Stimulated activated naive CD8-positive, alpha-beta T cell treated with anti-CD3 and anti-CD28 coated beads, Interleukin-15, amount 100 ng/mL, for 72 hours (primary cell): ENCODE data around the gene SCAANT1.

Experiments used
- ATAC-seq: fragments of 150-1000 bp; cut with Tn5 transposase; 2 replicates; pipeline ENCODE4 v1.10.0; 2021; ENCODE audit warnings: mild to moderate bottlenecking, moderate library complexity
- DNase-seq, 2 donors: peaks; one replicate each; pipeline ENCODE4 v3.0.0; 2021 to 2022
- H3K27ac Mint-ChIP-seq, 2 donors: one replicate each; pipeline ENCODE4 v1.8.0; 2022; ENCODE audit warnings: mild to moderate bottlenecking in 2 of 2, mixed read lengths in 2 of 2, moderate library complexity in 2 of 2
- H3K27me3 Mint-ChIP-seq: one replicate; pipeline ENCODE4 v1.8.0; 2022; ENCODE audit warnings: mixed read lengths
- H3K4me1 Mint-ChIP-seq: one replicate; pipeline ENCODE4 v1.8.0; 2022; ENCODE audit warnings: mild to moderate bottlenecking, mixed read lengths
- H3K4me3 Mint-ChIP-seq, 2 donors: one replicate each; pipeline ENCODE4 v1.8.0; 2022; ENCODE audit warnings: mild to moderate bottlenecking in 2 of 2, mixed read lengths in 2 of 2, moderate library complexity in 1 of 2
- H3K9me3 Mint-ChIP-seq, 2 donors: one replicate each; pipeline ENCODE4 v1.8.0; 2022; ENCODE audit warnings: mixed read lengths in 2 of 2

SCAANT1 gene

GRCh38 chr3:63918321-63918720 lies 6.1 kb upstream of the SCAANT1 start:
- Mint-ChIP-seq H3K4me3 (no peak overlapping the region), H3K9me3 (no peaks in the 10 kb centered on the region), H3K4me1 (peaks cover 41% of the 10 kb centered on the region), H3K27ac (no peak overlapping the region), H3K27me3 (no peaks in the 10 kb centered on the region)
- DNase-seq (no peak), ATAC-seq (no peak)

- H3K9me3 Mint-ChIP-seq: no peaks in the 10 kb centered on the region
- peak overlapping the region; percentile 50 to 57 for H3K27ac Mint-ChIP-seq
- no peak overlapping the region for H3K4me3 Mint-ChIP-seq
- DNase-seq (no peak), ATAC-seq (no peak)
- no peaks in the 10 kb centered on the region for H3K27me3 Mint-ChIP-seq
- peaks cover 45% of the 10 kb centered on the region for H3K4me1 Mint-ChIP-seq
These were observed 2.1 kb upstream of the SCAANT1 start for GRCh38 chr3:63914312-63914711.

- DNase-seq: peak in 1 of 2 donors; percentile 49
- Mint-ChIP-seq H3K9me3 (no peaks in the 10 kb centered on the region), H3K4me3 (peak overlapping the region; percentile 86 to 87), H3K27me3 (no peaks in the 10 kb centered on the region), H3K4me1 (peaks cover 36% of the 10 kb centered on the region), H3K27ac (peak overlapping the region; percentile 92 to 99)
- ATAC-seq: peak; percentile 66
These were observed 795 bp upstream of the SCAANT1 start for GRCh38 chr3:63912768-63913588.

- no peak for DNase-seq
- no peaks in the 10 kb centered on the region for H3K27me3 Mint-ChIP-seq
- peaks cover 28% of the 10 kb centered on the region for H3K4me1 Mint-ChIP-seq
- peak; percentile 41 for ATAC-seq
- peak overlapping the region; percentile 93 for H3K27ac Mint-ChIP-seq
- H3K4me3 Mint-ChIP-seq: peak overlapping the region; percentile 83 to 85
- no peaks in the 10 kb centered on the region for H3K9me3 Mint-ChIP-seq
These were observed 692 bp downstream of the SCAANT1 start for GRCh38 chr3:63911509-63911872.

- Mint-ChIP-seq H3K27ac (no peak overlapping the region), H3K4me1 (peaks cover 22% of the 10 kb centered on the region), H3K4me3 (peak overlapping the region; percentile 83 to 85), H3K27me3 (no peaks in the 10 kb centered on the region), H3K9me3 (no peaks in the 10 kb centered on the region)
- DNase-seq (no peak), ATAC-seq (no peak)
These were observed 1.3 kb downstream of the SCAANT1 start for GRCh38 chr3:63910891-63911290.

GRCh38 chr3:63910001-63910400 lies 2.2 kb downstream of the SCAANT1 start:
- H3K27ac Mint-ChIP-seq: no peak overlapping the region
- DNase-seq: no peak

GRCh38 chr3:63909431-63909830 lies 2.8 kb downstream of the SCAANT1 start:
- no peak overlapping the region for H3K4me3 Mint-ChIP-seq
- no peaks in the 10 kb centered on the region for H3K27me3 Mint-ChIP-seq
- no peaks in the 10 kb centered on the region for H3K9me3 Mint-ChIP-seq
- H3K27ac Mint-ChIP-seq: no peak overlapping the region
- DNase-seq (no peak), ATAC-seq (no peak)
- H3K4me1 Mint-ChIP-seq: peaks cover 19% of the 10 kb centered on the region

More at GRCh38 chr3:63910001-63910400, 2.2 kb downstream of the SCAANT1 start:
- Mint-ChIP-seq H3K4me3 (no peak overlapping the region), H3K9me3 (no peaks in the 10 kb centered on the region), H3K27me3 (no peaks in the 10 kb centered on the region), H3K4me1 (peaks cover 22% of the 10 kb centered on the region)
- no peak for ATAC-seq

GRCh38 chr3:63908776-63909175 lies 3.4 kb downstream of the SCAANT1 start:
- H3K27ac Mint-ChIP-seq: no peak overlapping the region
- H3K27me3 Mint-ChIP-seq: no peaks in the 10 kb centered on the region
- peaks cover 12% of the 10 kb centered on the region for H3K4me1 Mint-ChIP-seq
- no peaks in the 10 kb centered on the region for H3K9me3 Mint-ChIP-seq
- ATAC-seq (no peak), DNase-seq (no peak)
- no peak overlapping the region for H3K4me3 Mint-ChIP-seq

- no peak overlapping the region for H3K27ac Mint-ChIP-seq
- H3K27me3 Mint-ChIP-seq: no peaks in the 10 kb centered on the region
- H3K4me3 Mint-ChIP-seq: no peak overlapping the region
- no peaks in the 10 kb centered on the region for H3K9me3 Mint-ChIP-seq
- no peak for DNase-seq
- peaks cover 12% of the 10 kb centered on the region for H3K4me1 Mint-ChIP-seq
- no peak for ATAC-seq
These were observed 4.0 kb downstream of the SCAANT1 start for GRCh38 chr3:63908081-63908736.

GRCh38 chr3:63905731-63906620 lies 6.2 kb downstream of the SCAANT1 start:
- no peaks in the 10 kb centered on the region for H3K9me3 Mint-ChIP-seq
- no peak for DNase-seq
- ATAC-seq: no peak
- no peak overlapping the region for H3K4me3 Mint-ChIP-seq
- H3K27ac Mint-ChIP-seq: peak overlapping the region in 1 of 2 donors; percentile 33
- no peaks in the 10 kb centered on the region for H3K27me3 Mint-ChIP-seq
- peaks cover 8% of the 10 kb centered on the region for H3K4me1 Mint-ChIP-seq

- Mint-ChIP-seq H3K4me3 (no peak overlapping the region), H3K4me1 (peaks cover 28% of the 10 kb centered on the region), H3K9me3 (peaks cover 0 to 5% of the 10 kb centered on the region in 2 donors), H3K27ac (peak overlapping the region; percentile 8 to 20), H3K27me3 (no peaks in the 10 kb centered on the region)
- DNase-seq: no peak
- no peak for ATAC-seq
These were observed 11.7 kb downstream of the SCAANT1 start for GRCh38 chr3:63900459-63900858.

- Mint-ChIP-seq H3K4me1 (peaks cover 33% of the 10 kb centered on the region), H3K27ac (no peak overlapping the region), H3K4me3 (peak overlapping the region in 1 of 2 donors; percentile 15), H3K9me3 (peaks cover 0 to 5% of the 10 kb centered on the region in 2 donors), H3K27me3 (no peaks in the 10 kb centered on the region)
- DNase-seq (no peak), ATAC-seq (no peak)
These were observed 12.2 kb downstream of the SCAANT1 start for GRCh38 chr3:63900010-63900409.

- H3K4me3 Mint-ChIP-seq: no peak overlapping the region
- H3K9me3 Mint-ChIP-seq: peaks cover 0 to 5% of the 10 kb centered on the region in 2 donors
- H3K27ac Mint-ChIP-seq: no peak overlapping the region
- no peaks in the 10 kb centered on the region for H3K27me3 Mint-ChIP-seq
- DNase-seq (no peak), ATAC-seq (no peak)
- H3K4me1 Mint-ChIP-seq: peaks cover 54% of the 10 kb centered on the region
These were observed 15.7 kb downstream of the SCAANT1 start for GRCh38 chr3:63896332-63897030.

- Mint-ChIP-seq H3K9me3 (peaks cover 0 to 5% of the 10 kb centered on the region in 2 donors), H3K4me1 (peaks cover 53% of the 10 kb centered on the region), H3K27me3 (no peaks in the 10 kb centered on the region), H3K27ac (peak overlapping the region; percentile 59 to 70), H3K4me3 (peak overlapping the region; percentile 10 to 27)
- ATAC-seq (no peak), DNase-seq (no peak)
These were observed 16.6 kb downstream of the SCAANT1 start for GRCh38 chr3:63895422-63896189.
